Cardiac muscle cell (in vitro differentiated cells and primary cell): ENCODE data around the gene TUBG1. TPM values are rescaled to one million over a fixed set of nuclear protein-coding genes. Genes with fewer than 3 reads are reported as not detected.

Source experiments
- DNase-seq, 2 donors: peaks; one replicate each; pipeline versions ENCODE4 v3.0.0 to v3.0.0-alpha.2; 2010 to 2017; ENCODE audit warnings: low read depth in 1 of 2, low spot score in 1 of 2
- H3K27ac ChIP-seq: fragments of 200-600 bp; sonication (generic); 2 replicates; pipeline ENCODE4 v1.5.1; 2016
- H3K27me3 ChIP-seq: fragments of 200-600 bp; sonication (generic); 2 replicates; pipeline ENCODE4 v1.6.0; 2016; ENCODE audit warnings: control low read depth
- H3K36me3 ChIP-seq: fragments of 200-600 bp; sonication (generic); 2 replicates; pipeline ENCODE4 v1.5.1; 2016; ENCODE audit warnings: control low read depth
- H3K4me1 ChIP-seq: fragments of 200-600 bp; sonication (generic); 2 replicates; pipeline ENCODE4 v1.8.1; 2017; ENCODE audit warnings: low read depth, mild to moderate bottlenecking, mixed run types
- H3K4me3 ChIP-seq: fragments of 200-600 bp; sonication (generic); 2 replicates; pipeline ENCODE4 v1.5.1; 2016; ENCODE audit warnings: mild to moderate bottlenecking
- H3K9me3 ChIP-seq: fragments of 200-600 bp; sonication (generic); 2 replicates; pipeline ENCODE4 v1.5.1; 2017; ENCODE audit warnings: low read depth, mild to moderate bottlenecking, control low read depth
- polyA plus RNA-seq: library from polyadenylated mRNA; unstranded; fragments of >200 nt; fragmentation: Nextera tagmentation; extraction: Ambion mirVana; gene quantifications from 2 replicates; pipeline ENCODE4 v1.2.1, GENCODE V29; 2016
- total RNA-seq: library from RNA; depleted of rRNA; stranded (reverse); fragments of >200 nt; gene quantifications from 2 replicates; pipeline ENCODE4 v1.2.3, GENCODE V29; 2016
- TF ChIP-seq, protein P1 (sequence below): IDR thresholded peaks from 2 replicates; pipeline ENCODE4 v1.5.1; 2012; ENCODE audit warnings: low read depth, mild to moderate bottlenecking, low read length

The TUBG1 gene
- total and polyA plus RNA-seq, 2 experiments from 2014 or later = 97.2 to 177 TPM

DNA sequence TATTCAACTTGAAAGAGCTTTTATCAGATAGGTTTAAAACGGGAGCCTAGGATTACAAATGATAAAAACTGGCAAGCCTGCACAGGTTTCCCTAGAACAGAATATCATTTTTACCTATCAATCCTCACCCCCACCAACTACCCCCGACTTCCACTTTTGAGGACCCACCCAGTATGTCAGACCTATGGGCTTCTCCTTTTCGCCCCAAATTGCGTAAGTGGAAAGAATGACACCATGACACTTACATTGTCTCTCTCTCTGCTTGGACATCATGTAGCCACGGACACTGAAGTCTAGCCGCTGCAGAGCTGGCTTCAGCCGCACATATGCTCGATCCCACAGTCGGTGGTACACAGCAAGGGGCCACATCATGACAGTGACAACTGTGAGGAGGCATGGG, 24.6 kb upstream of the TUBG1 start:
- no peak for DNase-seq
- H3K27me3 ChIP-seq = no peaks in the 10 kb centered on the region
- H3K27ac ChIP-seq = no peak overlapping the region
- TF ChIP-seq, protein P1, sequence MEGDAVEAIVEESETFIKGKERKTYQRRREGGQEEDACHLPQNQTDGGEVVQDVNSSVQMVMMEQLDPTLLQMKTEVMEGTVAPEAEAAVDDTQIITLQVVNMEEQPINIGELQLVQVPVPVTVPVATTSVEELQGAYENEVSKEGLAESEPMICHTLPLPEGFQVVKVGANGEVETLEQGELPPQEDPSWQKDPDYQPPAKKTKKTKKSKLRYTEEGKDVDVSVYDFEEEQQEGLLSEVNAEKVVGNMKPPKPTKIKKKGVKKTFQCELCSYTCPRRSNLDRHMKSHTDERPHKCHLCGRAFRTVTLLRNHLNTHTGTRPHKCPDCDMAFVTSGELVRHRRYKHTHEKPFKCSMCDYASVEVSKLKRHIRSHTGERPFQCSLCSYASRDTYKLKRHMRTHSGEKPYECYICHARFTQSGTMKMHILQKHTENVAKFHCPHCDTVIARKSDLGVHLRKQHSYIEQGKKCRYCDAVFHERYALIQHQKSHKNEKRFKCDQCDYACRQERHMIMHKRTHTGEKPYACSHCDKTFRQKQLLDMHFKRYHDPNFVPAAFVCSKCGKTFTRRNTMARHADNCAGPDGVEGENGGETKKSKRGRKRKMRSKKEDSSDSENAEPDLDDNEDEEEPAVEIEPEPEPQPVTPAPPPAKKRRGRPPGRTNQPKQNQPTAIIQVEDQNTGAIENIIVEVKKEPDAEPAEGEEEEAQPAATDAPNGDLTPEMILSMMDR = no peak
- H3K4me3 ChIP-seq = no peak overlapping the region
- no peaks in the 10 kb centered on the region for H3K4me1 ChIP-seq
- H3K36me3 ChIP-seq = peaks cover 71% of the 10 kb centered on the region
- no peaks in the 10 kb centered on the region for H3K9me3 ChIP-seq

DNA sequence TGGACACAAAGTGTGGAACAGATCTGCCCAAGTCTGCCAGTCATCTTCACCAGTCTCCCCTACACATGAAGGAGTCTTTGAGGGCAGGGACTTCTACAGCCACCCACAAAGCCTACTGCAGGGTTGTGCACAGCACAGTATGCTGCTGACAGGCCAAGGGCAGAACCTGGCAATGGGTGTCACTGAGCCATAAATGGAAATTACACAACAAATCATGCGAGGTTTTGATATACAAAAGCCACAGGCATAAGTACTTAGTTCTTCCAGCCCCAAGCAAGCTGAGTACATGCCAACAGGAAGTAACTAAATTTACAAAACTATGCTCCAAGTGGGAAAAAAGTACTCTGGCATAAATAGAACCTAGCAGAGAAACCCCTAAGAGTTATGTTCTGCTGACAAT, 24.1 kb upstream of the TUBG1 start:
- TF ChIP-seq, protein P1 = no peak
- peaks cover 72% of the 10 kb centered on the region for H3K36me3 ChIP-seq
- no peaks in the 10 kb centered on the region for H3K4me1 ChIP-seq
- peak in 1 of 2 donors; percentile 52 for DNase-seq
- no peak overlapping the region for H3K27ac ChIP-seq
- H3K4me3 ChIP-seq = no peak overlapping the region
- H3K27me3 ChIP-seq = no peaks in the 10 kb centered on the region
- no peaks in the 10 kb centered on the region for H3K9me3 ChIP-seq

DNA sequence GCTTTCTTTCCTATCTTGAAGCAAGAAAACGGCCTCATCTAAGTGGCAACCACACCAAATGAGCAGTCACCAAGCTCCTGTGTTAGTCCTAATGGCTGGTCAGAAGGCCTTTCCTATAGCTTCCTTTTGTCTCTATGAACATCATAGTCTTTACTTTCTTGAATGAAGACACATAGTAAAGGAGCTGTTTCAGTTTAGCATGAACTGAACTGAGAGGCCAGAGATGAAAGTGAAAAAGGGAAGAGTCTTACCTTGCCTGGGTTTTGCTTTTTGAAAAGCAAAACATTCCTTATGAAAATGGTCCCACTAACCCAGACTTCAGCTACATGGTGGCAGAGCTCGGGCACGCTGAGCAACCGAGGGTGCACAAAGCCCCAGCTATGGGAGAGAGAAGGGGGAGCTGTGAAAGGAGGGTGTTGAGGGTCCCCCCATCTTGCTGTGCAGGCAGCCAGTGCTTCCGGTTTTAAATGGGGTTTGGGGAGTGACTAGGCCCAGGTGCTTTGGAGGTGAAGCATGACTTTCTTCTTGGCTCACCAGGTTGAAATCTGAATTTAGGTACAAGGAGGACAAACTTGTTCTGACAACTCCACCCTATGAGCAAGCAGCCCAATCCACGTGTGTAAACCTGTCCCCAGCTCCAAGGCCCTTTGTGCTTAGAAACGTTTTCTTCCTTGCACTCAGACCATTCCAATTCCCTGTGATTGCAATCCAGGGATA, 22.8 kb upstream of the TUBG1 start:
- H3K36me3 ChIP-seq = peaks cover 73% of the 10 kb centered on the region
- H3K27ac ChIP-seq = no peak overlapping the region
- H3K27me3 ChIP-seq = no peaks in the 10 kb centered on the region
- TF ChIP-seq, protein P1 = no peak
- no peak overlapping the region for H3K4me3 ChIP-seq
- no peaks in the 10 kb centered on the region for H3K4me1 ChIP-seq
- no peak for DNase-seq
- H3K9me3 ChIP-seq = no peaks in the 10 kb centered on the region

DNA sequence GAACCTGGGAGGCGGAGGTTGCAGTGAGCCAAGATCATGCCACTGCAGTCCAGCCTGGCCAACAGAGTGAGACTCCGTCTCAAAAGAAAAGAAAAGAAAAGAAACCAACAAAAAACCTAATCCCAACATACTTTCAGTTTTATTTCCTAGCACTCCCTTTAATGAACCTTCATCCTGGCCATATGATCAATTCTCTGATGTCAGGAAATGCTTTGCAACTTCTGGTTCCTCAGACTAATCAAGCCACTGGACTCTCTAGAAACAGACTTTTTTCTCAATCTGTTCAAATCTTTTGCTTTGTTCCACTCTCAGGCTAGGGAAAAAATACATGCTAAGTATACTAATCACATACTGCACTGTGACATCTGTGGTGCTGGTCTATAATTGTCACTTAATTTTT, 18.6 kb upstream of the TUBG1 start:
- no peak overlapping the region for H3K4me3 ChIP-seq
- peaks cover 39% of the 10 kb centered on the region for H3K36me3 ChIP-seq
- H3K9me3 ChIP-seq = no peaks in the 10 kb centered on the region
- no peaks in the 10 kb centered on the region for H3K4me1 ChIP-seq
- TF ChIP-seq, protein P1 = no peak
- H3K27ac ChIP-seq = no peak overlapping the region
- DNase-seq = no peak
- no peaks in the 10 kb centered on the region for H3K27me3 ChIP-seq

DNA sequence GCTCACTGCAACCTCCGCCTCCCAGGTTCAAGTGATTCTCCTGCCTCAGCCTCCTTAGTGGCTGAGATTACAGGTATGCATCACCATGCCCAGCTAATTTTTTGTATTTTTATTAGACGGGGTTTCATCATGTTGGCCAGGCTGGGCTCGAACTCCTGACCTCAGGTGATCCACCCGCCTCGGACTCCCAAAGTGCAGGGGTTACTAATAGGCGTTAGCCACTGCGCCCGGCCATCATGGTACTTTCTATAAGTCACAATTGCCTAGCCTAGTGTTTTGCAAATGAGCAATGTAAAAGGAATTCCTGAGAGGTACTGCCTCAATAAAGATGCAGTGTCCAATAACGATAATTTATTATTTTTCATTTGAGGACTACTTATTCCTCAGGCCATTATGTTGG, 18.1 kb upstream of the TUBG1 start:
- H3K27ac ChIP-seq = no peak overlapping the region
- TF ChIP-seq, protein P1 = no peak
- peaks cover 34% of the 10 kb centered on the region for H3K36me3 ChIP-seq
- DNase-seq = no peak
- no peaks in the 10 kb centered on the region for H3K27me3 ChIP-seq
- H3K4me1 ChIP-seq = no peaks in the 10 kb centered on the region
- H3K9me3 ChIP-seq = no peaks in the 10 kb centered on the region
- H3K4me3 ChIP-seq = no peak overlapping the region
